KMS-11 (cell line): Measurements from ENCODE around the gene TCF7L1.

Source experiments
- H2AFZ ChIP-seq: fragments of 200-600 bp; sonication (generic); 2 replicates; pipeline ENCODE4 v1.6.1; 2016; ENCODE audit warnings: antibody characterized with exemption, mixed run types, low read depth
- H3K27ac ChIP-seq: fragments of 200-600 bp; sonication (generic); 2 replicates; pipeline ENCODE4 v1.6.1; 2016; ENCODE audit warnings: mild to moderate bottlenecking, mixed run types
- H3K27me3 ChIP-seq: fragments of 200-600 bp; sonication (generic); 2 replicates; pipeline ENCODE4 v1.6.1; 2017; ENCODE audit warnings: mild to moderate bottlenecking, low read depth, mixed run types, moderate library complexity; ENCODE audit not compliant: insufficient read depth
- H3K36me3 ChIP-seq: fragments of 200-600 bp; sonication (generic); 2 replicates; pipeline ENCODE4 v1.6.1; 2017; ENCODE audit warnings: mild to moderate bottlenecking, mixed run types; ENCODE audit not compliant: insufficient read depth
- H3K4me1 ChIP-seq: fragments of 200-600 bp; sonication (generic); 2 replicates; pipeline ENCODE4 v1.6.1; 2016; ENCODE audit warnings: mild to moderate bottlenecking, low read depth, mixed run types; ENCODE audit not compliant: poor library complexity, severe bottlenecking
- H3K4me2 ChIP-seq: fragments of 200-600 bp; sonication (generic); 2 replicates; pipeline ENCODE4 v1.7.0; 2016; ENCODE audit warnings: mild to moderate bottlenecking, mixed run types
- H3K4me3 ChIP-seq: fragments of 200-600 bp; sonication (generic); IDR thresholded peaks from 2 replicates; pipeline ENCODE4 v1.6.1; 2017; ENCODE audit warnings: low read depth, low read length, mixed read lengths; ENCODE audit not compliant: insufficient read depth
- H3K79me2 ChIP-seq: fragments of 200-600 bp; sonication (generic); 2 replicates; pipeline ENCODE4 v1.6.1; 2016; ENCODE audit warnings: low read depth, mixed run types; ENCODE audit not compliant: insufficient read depth
- H3K9ac ChIP-seq: fragments of 200-600 bp; sonication (generic); 2 replicates; pipeline ENCODE4 v1.6.1; 2016; ENCODE audit warnings: mild to moderate bottlenecking, mixed run types
- H4K20me1 ChIP-seq: fragments of 200-600 bp; sonication (generic); 2 replicates; pipeline ENCODE4 v1.6.1; 2016; ENCODE audit warnings: mild to moderate bottlenecking, mixed run types; ENCODE audit not compliant: insufficient read depth
- CTCF ChIP-seq: fragments of 200-600 bp; sonication (generic); conservative IDR thresholded peaks from 2 replicates; pipeline ENCODE4 v1.6.1; 2017; ENCODE audit warnings: low read depth, mild to moderate bottlenecking, antibody characterized with exemption, low read length, moderate library complexity, mixed read lengths

The TCF7L1 gene

GRCh38 chr2:85302121-85302520 lies 168.9 kb downstream of the TCF7L1 start:
- peaks cover 13% of the 10 kb centered on the region for H3K4me1 ChIP-seq
- H3K4me2 ChIP-seq, result no peak overlapping the region

GRCh38 chr2:85303780-85304531 lies 170.8 kb downstream of the TCF7L1 start:
- H3K79me2 ChIP-seq, result no peaks in the 10 kb centered on the region
- H3K27me3 ChIP-seq, result no peaks in the 10 kb centered on the region
- no peak overlapping the region for H3K4me2 ChIP-seq

More at GRCh38 chr2:85302121-85302520, 168.9 kb downstream of the TCF7L1 start:
- Histone ChIP-seq H3K79me2 (no peaks in the 10 kb centered on the region), H3K4me3 (no peak overlapping the region), H3K27me3 (no peaks in the 10 kb centered on the region), H3K27ac (no peak overlapping the region), H3K9ac (no peak overlapping the region), H4K20me1 (no peaks in the 10 kb centered on the region), H3K36me3 (no peaks in the 10 kb centered on the region), H2AFZ (no peak overlapping the region)
- TF ChIP-seq CTCF, result no peak

GRCh38 chr2:85307527-85307897 lies 174.3 kb downstream of the TCF7L1 start:
- TF ChIP-seq CTCF, result no peak
- Histone ChIP-seq H3K79me2 (no peaks in the 10 kb centered on the region), H3K9ac (no peak overlapping the region), H2AFZ (no peak overlapping the region), H3K4me2 (no peak overlapping the region), H4K20me1 (no peaks in the 10 kb centered on the region), H3K4me3 (no peak overlapping the region), H3K27ac (no peak overlapping the region), H3K4me1 (peaks cover 29% of the 10 kb centered on the region), H3K27me3 (no peaks in the 10 kb centered on the region), H3K36me3 (no peaks in the 10 kb centered on the region)

More at GRCh38 chr2:85303780-85304531, 170.8 kb downstream of the TCF7L1 start:
- Histone ChIP-seq H3K27ac (no peak overlapping the region), H3K36me3 (no peaks in the 10 kb centered on the region), H4K20me1 (no peaks in the 10 kb centered on the region), H3K9ac (no peak overlapping the region), H3K4me1 (peaks cover 8% of the 10 kb centered on the region), H3K4me3 (no peak overlapping the region), H2AFZ (no peak overlapping the region)
- TF ChIP-seq CTCF, result no peak

GRCh38 chr2:85308201-85308600 lies 175.0 kb downstream of the TCF7L1 start:
- no peak overlapping the region for H3K4me2 ChIP-seq
- no peaks in the 10 kb centered on the region for H3K79me2 ChIP-seq
- TF ChIP-seq CTCF, result no peak
- H3K4me1 ChIP-seq, result peaks cover 29% of the 10 kb centered on the region
- H3K27ac ChIP-seq, result no peak overlapping the region
- no peak overlapping the region for H3K4me3 ChIP-seq
- no peaks in the 10 kb centered on the region for H4K20me1 ChIP-seq
- H2AFZ ChIP-seq, result no peak overlapping the region
- H3K27me3 ChIP-seq, result no peaks in the 10 kb centered on the region
- no peaks in the 10 kb centered on the region for H3K36me3 ChIP-seq
- no peak overlapping the region for H3K9ac ChIP-seq
